SH-SY5Y (cell line): ENCODE measurements around the gene SESN3.

Experiments
- GATA2 ChIP-seq: IDR thresholded peaks from 2 replicates; pipeline ENCODE4 v1.6.1; 2011; ENCODE audit warnings: mild to moderate bottlenecking, low read depth, low read length
- GATA3 ChIP-seq: IDR thresholded peaks from 2 replicates; pipeline ENCODE4 v1.6.1; 2011; ENCODE audit warnings: low read depth, mild to moderate bottlenecking, low read length, moderate library complexity

The SESN3 gene

DNA sequence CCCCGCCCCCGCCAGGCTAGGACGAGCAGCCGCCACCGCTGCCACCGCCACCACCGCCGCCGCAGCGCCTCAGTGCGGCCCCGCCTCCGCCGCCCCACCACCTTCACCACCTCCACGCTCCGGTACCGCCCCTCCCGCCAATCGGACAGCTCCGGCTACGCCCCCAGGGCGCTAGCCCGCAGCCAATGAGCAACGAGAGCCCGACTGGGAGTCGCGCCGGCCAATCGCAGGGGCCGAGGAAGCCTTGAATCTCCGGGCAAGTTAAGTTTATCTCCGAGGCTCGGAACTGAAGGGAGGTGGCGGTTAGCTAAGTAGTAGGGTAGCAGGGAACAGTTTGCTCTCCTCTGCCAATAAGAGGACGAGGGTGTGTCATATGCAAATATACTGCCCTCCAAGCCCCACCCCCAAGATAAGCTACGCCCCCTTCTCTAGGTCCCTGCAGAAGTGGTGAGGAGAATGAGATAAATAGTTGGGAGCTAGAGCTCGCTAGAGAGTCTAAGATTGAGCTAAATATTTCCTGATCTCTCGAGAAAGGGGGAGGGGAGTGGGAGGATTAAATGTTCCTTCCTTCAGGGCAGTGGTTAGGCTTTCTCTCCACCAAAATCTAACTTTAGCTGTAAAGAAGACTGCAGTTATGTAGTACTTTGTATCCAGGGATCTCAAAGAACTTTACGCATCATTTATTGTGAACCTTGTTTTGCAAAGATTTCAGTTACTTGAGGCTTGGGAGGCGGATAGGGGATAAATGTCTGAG lies at the start of gene SESN3:
Gene SESN3 (minus strand): TSS at position 76 of the 754 bp plus-strand sequence. CDS start 342 bp downstream, outside the sequence.
- TF ChIP-seq GATA3 (no peak), GATA2 (peak; percentile 54)

GRCh38 chr11:95279921-95280868 lies 49.2 kb upstream of the SESN3 start:
- TF ChIP-seq GATA3 (no peak), GATA2 (no peak)

- TF ChIP-seq GATA2 (no peak), GATA3 (no peak)
Observed at GRCh38 chr11:95277868-95278267, 46.9 kb upstream of the SESN3 start.

DNA sequence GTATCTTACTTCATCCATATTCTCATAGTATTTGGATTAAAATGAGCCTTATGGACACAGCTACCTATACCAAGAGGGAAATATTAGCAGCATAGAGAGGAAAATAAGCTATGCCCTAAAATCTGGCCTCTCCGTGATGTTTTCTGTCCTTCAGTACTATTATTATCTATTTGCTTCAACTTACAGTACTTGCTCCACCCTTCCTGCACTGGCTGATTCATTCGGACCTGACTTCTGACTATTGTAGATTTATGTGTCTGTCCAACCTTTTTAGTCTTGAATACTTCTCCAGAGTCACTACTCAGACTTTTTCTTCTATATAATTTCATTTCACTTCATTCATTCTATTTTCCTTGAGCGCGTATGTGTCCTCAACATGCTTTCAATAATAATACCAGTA lies 45.1 kb upstream of the SESN3 start:
- TF ChIP-seq GATA3 (no peak), GATA2 (no peak)

- TF ChIP-seq GATA2 (no peak), GATA3 (no peak)
Observed at GRCh38 chr11:95269036-95269819, 38.2 kb upstream of the SESN3 start.

DNA sequence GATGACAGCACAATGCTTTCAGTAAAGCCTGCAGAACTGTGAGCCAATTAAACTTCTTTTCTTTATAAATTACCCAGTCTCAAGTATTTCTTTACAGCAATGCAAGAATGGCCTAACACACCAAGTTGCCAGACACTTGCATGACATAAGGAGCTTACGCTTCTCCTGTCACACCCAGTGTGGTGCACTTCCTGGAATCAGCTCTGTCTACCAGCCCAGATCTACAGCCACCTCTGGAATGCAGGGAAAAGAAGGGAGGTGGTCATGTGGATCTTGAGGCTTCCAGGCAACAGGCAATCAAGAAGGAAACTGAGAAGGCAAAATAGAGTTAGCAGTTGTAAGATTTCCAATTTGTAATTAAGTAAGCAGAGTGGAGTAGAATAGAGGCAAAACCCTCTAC lies 37.4 kb upstream of the SESN3 start:
- TF ChIP-seq GATA3: no peak
- TF ChIP-seq GATA2: no peak

DNA sequence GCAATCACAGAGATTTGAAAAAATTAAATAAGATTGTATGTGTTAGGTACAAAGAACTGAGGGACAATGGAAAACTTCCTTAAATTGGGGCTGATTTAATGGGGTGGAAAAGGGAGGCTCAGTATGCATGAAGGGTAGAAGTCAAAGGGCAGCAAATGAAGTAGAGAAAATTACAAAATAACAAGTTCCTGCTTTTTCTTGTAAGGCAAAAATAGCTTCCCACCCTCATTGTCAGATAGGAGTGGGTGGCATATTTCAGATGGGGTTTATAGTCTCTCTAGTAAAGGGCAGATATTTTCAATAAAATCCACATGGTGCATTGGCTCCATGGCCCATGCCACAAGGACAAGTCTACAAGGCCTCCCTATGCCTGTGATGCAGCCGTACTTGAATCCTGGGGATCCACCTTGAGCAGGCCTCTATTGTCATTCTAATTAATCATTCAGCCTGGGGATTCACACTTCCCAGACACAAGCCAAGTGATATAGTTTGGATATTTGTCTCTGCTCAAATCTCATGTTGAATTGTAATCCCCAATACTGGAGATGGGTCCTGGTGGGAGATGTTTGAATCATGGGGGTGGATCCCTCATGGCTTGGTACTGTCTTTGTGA lies 36.7 kb upstream of the SESN3 start:
- TF ChIP-seq GATA2 (no peak), GATA3 (no peak)

DNA sequence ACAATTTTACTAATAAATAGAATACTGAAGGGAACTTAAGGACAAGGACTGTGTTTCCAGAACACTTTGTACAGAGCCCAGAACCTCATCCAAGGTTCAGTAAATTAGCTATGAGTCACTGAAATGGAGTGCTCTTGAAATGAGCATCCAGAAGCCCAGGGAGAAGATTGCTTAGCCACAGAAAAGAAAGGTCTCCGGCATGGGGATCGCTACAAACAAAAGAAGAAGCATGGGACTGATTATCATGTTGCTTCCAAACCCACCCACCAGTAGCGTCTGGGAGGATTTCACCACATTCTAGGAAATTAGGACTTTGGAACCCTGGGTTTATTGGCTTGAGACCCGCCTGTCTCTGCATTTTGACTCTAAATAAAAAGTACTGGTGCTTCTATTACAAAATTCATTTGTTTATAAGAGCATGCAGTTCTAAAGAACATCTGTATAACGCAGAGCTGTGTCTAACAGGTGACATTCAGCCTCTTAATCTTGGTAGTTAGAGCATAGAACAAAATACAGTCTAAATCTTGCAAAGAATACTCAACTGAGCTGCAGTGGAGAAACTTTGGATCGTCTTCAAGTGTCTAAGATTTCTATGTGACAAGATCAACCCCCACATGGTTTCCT lies 35.9 kb upstream of the SESN3 start:
- TF ChIP-seq GATA2: no peak
- no peak for TF ChIP-seq GATA3

DNA sequence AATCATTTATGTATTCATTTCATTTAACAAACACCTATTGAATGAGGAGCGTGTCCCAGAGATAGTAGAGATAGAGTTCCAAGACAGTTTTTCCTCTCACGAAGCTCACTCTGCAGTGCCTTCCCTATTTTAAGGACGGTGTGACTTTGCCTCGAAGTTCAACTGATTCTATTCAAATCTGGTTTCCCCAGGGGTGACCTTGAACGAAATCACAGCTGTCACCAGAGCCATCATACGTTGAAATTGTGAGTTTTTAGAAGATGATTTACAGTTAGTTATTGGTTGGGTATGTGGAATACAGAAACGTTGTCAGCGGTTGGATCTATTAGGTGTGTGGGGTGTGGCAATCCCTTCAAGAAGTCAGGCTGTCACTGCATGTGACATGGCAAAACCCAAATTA lies 33.9 kb upstream of the SESN3 start:
- no peak for TF ChIP-seq GATA2
- TF ChIP-seq GATA3: no peak

- TF ChIP-seq GATA2: no peak
- no peak for TF ChIP-seq GATA3
Observed at GRCh38 chr11:95262994-95263765, 32.2 kb upstream of the SESN3 start.

GRCh38 chr11:95257456-95257971 lies 26.5 kb upstream of the SESN3 start:
- TF ChIP-seq GATA2 (no peak), GATA3 (no peak)

DNA sequence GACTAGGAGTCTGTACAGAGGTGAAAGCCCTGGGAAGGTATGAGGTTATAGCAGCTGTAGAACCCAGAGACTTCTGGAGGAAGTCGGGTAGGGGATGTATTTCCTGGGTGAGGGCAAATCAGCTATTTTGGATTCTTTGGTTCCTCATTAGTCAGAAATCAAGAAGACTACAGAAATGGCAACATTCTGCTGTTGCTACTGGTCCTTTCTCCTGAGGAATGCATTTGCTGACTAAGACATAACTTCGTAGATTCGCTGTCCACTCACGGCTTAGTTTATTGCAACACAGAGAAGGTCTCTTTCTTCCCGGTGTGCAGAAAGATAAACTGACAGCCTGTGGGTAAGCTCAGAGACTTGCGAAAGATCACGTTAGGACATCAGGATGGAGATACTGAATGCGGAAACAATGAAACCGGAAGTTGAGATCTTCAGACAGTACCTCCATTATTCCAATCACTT lies 25.3 kb upstream of the SESN3 start:
- TF ChIP-seq GATA2: no peak
- TF ChIP-seq GATA3: no peak
